AG09319 (cell line): ENCODE results near the gene MICAL2.

ENCODE experiments used
- DNase-seq: peaks from one replicate; pipeline ENCODE4 v3.0.0-alpha.2; 2010; ENCODE audit warnings: low read depth; ENCODE audit errors: extremely low read depth
- CTCF ChIP-seq: IDR thresholded peaks from 2 replicates; pipeline ENCODE4 v1.5.1; 2011; ENCODE audit warnings: low read depth, mild to moderate bottlenecking, inconsistent platforms, low read length, moderate library complexity

MICAL2 gene

GRCh38 chr11:12205330-12205729, 94.9 kb downstream of the MICAL2 start:
- no peak for DNase-seq
- TF ChIP-seq CTCF = no peak

GRCh38 chr11:12206529-12206928, 96.1 kb downstream of the MICAL2 start:
- no peak for TF ChIP-seq CTCF
- no peak for DNase-seq

- no peak for TF ChIP-seq CTCF
- no peak for DNase-seq
Observed at GRCh38 chr11:12207384-12208150, 97.2 kb downstream of the MICAL2 start.

- no peak for DNase-seq
- no peak for TF ChIP-seq CTCF
Observed at GRCh38 chr11:12209096-12209495, 98.7 kb downstream of the MICAL2 start.

GRCh38 chr11:12210200-12210599, 99.8 kb downstream of the MICAL2 start:
- DNase-seq = no peak
- TF ChIP-seq CTCF = no peak

- TF ChIP-seq CTCF = no peak
- no peak for DNase-seq
Observed at GRCh38 chr11:12211331-12212065, 101.1 kb downstream of the MICAL2 start.

- no peak for DNase-seq
- no peak for TF ChIP-seq CTCF
Observed at GRCh38 chr11:12212174-12212820, 101.9 kb downstream of the MICAL2 start.
